ENCODE results near the gene NEURL2.
A peak's percentile ranks its signal among the peaks of the same experiment; 100 is the strongest.
"Not testable (repeated sequence)": the region's sequence is repeated elsewhere in the genome, so short reads cannot be mapped to it uniquely, and the experiment has no call there.

The NEURL2 gene

DNA sequence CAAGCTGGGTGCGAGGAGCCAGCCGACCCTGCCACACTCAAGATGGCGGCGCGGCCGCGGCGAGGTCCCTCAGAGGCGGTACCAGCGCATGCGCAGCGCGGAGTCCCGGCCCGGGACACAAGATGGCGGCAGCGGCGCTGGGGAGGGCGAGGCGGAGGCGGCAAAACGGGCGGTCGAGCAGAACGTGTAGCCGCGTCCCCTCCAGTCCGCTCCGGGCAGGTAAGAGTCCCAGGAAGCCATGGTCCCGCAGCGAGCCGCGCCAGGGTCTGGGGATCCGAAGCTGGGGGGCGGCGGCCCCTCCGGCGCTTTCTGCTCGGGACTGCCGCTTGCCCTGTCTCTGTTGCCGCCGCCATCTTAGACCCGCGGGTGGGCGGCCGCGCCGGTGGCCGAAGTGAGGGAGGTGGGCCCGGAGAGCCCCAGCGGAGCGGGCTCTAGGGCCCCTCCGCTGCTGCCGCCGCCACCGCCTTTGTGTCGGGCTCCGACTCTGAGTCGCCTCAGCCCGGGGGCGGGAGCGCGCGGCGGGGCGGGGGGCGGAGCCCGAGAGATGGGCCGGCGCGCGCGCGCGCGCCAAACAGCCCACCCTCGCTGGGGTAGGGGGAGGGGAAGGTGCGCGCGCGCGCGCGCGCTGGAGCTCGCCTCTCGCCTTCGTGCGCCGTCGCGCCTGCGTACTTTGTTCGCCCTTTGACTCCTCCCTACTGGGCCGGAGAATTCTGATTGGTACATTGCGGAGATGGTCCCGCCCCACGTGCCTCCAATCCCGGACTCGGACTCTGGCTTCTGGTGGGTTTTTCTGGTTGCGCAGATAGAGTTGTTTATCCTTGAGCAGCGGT lies 43.8 kb upstream of the NEURL2 start, which contains the start of gene PCIF1:
PCIF1 (plus strand) TSS at position 98 of the 830 bp plus-strand sequence. CDS start 4,317 bp downstream, outside the sequence.
- TF ChIP-seq, protein P1, sequence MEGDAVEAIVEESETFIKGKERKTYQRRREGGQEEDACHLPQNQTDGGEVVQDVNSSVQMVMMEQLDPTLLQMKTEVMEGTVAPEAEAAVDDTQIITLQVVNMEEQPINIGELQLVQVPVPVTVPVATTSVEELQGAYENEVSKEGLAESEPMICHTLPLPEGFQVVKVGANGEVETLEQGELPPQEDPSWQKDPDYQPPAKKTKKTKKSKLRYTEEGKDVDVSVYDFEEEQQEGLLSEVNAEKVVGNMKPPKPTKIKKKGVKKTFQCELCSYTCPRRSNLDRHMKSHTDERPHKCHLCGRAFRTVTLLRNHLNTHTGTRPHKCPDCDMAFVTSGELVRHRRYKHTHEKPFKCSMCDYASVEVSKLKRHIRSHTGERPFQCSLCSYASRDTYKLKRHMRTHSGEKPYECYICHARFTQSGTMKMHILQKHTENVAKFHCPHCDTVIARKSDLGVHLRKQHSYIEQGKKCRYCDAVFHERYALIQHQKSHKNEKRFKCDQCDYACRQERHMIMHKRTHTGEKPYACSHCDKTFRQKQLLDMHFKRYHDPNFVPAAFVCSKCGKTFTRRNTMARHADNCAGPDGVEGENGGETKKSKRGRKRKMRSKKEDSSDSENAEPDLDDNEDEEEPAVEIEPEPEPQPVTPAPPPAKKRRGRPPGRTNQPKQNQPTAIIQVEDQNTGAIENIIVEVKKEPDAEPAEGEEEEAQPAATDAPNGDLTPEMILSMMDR (IDR thresholded peaks at IDR 0.05; ENCODE audit: low read depth, low read length): no peak

DNA sequence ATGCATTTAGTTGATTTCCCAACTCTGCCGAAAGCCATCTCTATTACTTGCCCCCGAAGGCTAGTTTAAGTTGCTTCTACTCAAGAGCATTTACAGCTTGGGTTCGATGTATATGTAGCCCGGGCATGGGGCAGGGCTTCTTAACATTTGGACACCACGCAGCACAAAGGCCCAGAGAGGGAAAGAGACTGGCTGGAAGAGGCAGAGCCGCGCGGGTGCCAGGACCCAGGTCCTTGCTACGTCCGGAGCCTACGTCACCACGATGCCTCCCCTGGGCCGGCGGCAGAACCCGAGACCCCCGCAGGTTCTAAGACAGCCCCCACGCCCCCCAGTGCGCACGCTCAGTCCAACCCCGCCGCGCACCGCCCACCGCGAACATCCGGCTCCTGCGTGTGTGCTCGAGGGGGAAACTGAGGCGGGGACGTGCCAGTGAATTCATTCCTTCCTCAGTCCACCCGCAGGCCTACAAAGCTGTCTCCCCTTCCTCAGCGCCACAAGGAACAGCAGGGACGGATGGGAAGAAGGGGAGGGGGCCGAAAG lies 43.1 kb upstream of the NEURL2 start:
- TF ChIP-seq, protein P1 (IDR thresholded peaks at IDR 0.05; ENCODE audit: low read depth, low read length): no peak

More for the DNA sequence above, 43.8 kb upstream of the NEURL2 start, which contains the start of gene PCIF1:
- H3K4me3 ChIP-seq (ENCODE audit: low read depth, low read length): peak within 1 kb of the TSS; percentile 95

DNA sequence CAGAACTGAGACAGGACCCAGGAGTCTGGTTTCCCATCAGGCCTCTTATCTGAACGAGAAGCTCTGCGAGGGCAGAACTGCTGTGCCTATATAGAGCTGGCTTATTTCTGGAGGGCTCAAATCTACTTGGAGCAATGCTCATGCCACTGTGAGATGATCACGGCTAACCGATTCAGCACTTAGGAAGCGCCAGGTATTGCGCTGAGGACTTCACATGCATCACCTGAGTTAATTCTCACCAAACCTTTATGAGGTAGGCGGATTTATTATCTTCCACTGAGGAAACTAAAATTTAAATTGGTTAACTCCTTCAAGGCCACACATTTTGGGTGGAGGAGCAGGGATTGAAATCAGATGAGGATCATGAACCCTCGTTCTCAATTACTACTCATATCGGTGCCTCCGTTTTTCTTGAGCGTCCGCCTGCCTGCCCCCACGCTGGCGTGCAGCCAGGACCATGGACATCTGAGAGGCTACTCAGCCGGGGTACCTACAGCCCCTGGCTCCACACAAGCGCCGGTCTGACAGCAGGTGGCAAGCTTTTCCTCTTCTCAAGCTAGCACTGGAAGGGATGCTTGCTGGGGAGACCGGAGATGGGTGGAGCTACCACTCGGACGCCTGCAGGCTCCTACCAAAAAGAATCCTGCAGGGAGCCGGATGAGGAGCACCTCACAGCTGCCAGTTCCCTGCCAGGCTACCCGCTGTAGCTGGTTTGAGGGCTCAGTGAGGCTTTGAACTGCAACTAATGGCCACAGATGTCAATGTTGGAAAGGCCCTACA lies 42.4 kb upstream of the NEURL2 start:
- H3K4me3 ChIP-seq (ENCODE audit: low read depth, low read length): peak overlapping the region; percentile 95
- TF ChIP-seq, protein P1 (IDR thresholded peaks at IDR 0.05; ENCODE audit: low read depth, low read length): no peak

More for the DNA sequence above, 43.1 kb upstream of the NEURL2 start:
- H3K4me3 ChIP-seq (ENCODE audit: low read depth, low read length): peak overlapping the region; percentile 95

DNA sequence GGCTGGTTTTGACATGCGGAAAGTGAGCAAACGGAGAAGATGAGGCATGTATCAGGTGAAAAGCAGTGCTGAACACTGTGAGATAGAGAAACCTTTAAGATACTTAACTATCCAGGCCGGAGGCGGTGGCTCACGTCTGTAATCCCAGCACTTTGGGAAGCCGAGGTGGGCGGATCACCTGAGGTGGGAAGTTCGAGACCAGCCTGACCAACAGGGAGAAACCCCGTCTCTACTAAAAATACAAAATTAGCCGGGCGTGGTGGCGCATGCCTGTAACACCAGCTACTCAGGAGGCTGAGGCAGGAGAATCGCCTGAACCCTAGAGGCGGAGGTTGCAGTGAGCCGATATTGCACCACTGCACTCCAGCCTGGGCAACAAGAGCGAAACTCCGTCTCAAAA lies 40.7 kb upstream of the NEURL2 start:
- not testable (repeated sequence) for H3K4me3 ChIP-seq (ENCODE audit: low read depth, low read length)

DNA sequence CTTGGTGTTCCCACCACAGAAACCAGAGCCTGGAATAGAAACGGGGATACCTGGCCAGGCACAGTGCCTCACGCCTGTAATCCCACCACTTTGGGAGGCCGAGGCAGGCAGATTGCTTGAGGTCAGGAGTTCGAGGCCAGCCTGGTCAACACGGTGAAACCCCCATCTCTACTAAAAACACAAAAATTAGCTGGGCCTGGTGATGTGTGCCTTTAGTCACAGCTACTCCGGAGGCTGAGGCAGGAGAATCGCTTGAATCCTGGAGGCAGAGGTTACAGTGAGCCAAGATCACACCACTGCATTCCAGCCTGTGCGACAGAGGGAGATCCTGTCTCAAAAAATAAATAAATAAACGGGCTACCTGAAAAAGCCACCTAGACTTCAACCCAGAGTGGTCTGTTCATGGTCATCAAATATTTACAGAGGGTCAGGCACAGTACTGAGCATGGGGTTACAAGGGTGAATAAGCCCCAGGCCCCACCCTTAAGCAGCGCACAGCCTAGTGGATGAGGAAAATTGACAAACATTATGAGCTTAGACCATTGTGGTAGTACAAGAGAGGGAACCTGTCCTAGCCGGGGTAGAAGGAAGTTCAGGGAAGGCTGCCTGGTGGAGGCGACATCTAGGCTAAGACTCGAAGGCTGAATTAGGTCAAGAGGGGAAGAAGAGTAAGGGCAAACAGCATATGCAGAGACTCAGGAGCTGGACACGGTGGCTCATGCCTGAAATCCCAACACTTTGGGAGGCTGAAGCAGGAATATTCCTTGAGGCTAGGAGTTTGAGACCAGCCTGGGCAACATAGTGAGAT lies 36.3 kb upstream of the NEURL2 start:
- H3K4me3 ChIP-seq (ENCODE audit: low read depth, low read length): no peak overlapping the region
- TF ChIP-seq, protein P1 (IDR thresholded peaks at IDR 0.05; ENCODE audit: low read depth, low read length): no peak

DNA sequence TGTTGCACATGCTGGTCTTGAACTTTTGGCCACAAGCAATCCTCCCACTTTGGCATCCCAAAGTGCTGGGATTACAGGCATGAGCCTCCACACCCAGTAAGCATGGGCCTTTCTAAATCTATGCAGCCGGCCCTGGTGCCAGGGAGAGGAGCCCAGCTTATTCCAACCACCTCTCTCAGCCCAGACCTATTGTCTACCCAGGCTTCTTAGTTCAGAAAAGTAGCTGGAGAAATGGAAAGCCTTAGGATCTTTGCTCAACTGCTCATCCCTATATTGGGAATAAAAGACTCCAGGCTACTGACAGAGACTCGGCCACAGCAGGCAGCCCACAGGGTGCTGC lies 35.7 kb upstream of the NEURL2 start:
- no peak overlapping the region for H3K4me3 ChIP-seq (ENCODE audit: low read depth, low read length)
- TF ChIP-seq, protein P1 (IDR thresholded peaks at IDR 0.05; ENCODE audit: low read depth, low read length): no peak
